Stimulated activated memory B cell treated with anti-CD40 and anti-IgM and Interleukin-4, amounts not matched to agents 10 μg/mL and 1 μg/mL and 100 μg/mL, for 72 hours (primary cell): ENCODE data around the gene TRIM31.

ENCODE experiments used
- ATAC-seq: fragments of 150-1000 bp; cut with Tn5 transposase; 2 replicates; pipeline ENCODE4 v1.10.0; 2021
- H3K27ac Mint-ChIP-seq: one replicate; pipeline ENCODE4 v1.8.0; 2022; ENCODE audit warnings: mild to moderate bottlenecking, mixed read lengths
- H3K27me3 Mint-ChIP-seq: one replicate; pipeline ENCODE4 v1.8.0; 2022; ENCODE audit warnings: mixed read lengths
- H3K36me3 Mint-ChIP-seq: one replicate; pipeline ENCODE4 v1.8.0; 2022; ENCODE audit warnings: mixed read lengths
- H3K4me1 Mint-ChIP-seq: one replicate; pipeline ENCODE4 v1.8.0; 2022; ENCODE audit warnings: mixed read lengths
- H3K4me3 Mint-ChIP-seq: one replicate; pipeline ENCODE4 v1.8.0; 2022; ENCODE audit warnings: mild to moderate bottlenecking, moderate library complexity, mixed read lengths
- H3K9me3 Mint-ChIP-seq: one replicate; pipeline ENCODE4 v1.8.0; 2022; ENCODE audit warnings: mixed read lengths

TRIM31 gene, protein sequence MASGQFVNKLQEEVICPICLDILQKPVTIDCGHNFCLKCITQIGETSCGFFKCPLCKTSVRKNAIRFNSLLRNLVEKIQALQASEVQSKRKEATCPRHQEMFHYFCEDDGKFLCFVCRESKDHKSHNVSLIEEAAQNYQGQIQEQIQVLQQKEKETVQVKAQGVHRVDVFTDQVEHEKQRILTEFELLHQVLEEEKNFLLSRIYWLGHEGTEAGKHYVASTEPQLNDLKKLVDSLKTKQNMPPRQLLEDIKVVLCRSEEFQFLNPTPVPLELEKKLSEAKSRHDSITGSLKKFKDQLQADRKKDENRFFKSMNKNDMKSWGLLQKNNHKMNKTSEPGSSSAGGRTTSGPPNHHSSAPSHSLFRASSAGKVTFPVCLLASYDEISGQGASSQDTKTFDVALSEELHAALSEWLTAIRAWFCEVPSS

DNA sequence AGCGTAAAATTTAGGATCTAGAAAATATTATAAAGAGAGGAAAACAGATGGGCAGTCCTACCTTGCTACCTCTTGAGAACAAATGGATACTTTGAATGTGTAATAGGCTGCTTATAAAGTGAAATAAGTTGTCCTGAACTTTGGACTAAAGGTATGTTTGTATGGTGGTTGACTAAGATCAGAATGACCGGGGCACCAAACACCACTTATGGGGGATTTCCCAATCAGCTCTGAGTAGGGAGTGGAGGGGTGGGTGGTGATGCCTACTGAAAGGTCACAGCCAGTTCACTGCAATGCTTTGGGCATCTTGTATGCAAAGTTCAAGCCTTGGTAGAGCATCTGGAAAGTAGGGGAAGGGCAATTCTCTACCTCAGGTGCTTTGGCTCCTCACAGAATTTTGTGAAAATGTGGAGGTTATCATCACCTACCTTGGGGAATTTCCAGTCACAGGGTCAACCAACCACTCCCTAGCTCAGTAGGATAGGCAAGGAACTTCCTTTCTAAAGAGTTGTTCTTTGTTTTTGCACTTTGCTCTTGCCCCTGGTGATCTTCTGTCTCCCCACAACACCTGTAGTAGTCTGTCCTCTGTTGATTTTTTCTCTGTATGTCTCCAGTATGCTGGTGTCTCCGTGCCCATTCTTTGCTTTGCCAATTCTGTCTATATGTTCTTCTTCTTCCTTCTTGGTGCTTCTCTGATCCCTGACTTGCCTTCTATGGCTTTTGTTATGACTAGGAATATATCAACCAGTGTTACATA, at the start of gene TRIM31:
Gene TRIM31 (minus strand): TSS at position 88 of the 757 bp plus-strand sequence. CDS start 285 bp downstream, outside the sequence.
- Mint-ChIP-seq H3K9me3 (no peaks in the 10 kb centered on the region), H3K36me3 (no peaks in the 10 kb centered on the region), H3K4me3 (peak within 1 kb of the TSS; percentile 36), H3K27ac (no peak within 1 kb of the TSS), H3K27me3 (peaks cover 50% of the 10 kb centered on the region), H3K4me1 (peaks cover 22% of the 10 kb centered on the region)
- peak; percentile 93 for ATAC-seq

DNA sequence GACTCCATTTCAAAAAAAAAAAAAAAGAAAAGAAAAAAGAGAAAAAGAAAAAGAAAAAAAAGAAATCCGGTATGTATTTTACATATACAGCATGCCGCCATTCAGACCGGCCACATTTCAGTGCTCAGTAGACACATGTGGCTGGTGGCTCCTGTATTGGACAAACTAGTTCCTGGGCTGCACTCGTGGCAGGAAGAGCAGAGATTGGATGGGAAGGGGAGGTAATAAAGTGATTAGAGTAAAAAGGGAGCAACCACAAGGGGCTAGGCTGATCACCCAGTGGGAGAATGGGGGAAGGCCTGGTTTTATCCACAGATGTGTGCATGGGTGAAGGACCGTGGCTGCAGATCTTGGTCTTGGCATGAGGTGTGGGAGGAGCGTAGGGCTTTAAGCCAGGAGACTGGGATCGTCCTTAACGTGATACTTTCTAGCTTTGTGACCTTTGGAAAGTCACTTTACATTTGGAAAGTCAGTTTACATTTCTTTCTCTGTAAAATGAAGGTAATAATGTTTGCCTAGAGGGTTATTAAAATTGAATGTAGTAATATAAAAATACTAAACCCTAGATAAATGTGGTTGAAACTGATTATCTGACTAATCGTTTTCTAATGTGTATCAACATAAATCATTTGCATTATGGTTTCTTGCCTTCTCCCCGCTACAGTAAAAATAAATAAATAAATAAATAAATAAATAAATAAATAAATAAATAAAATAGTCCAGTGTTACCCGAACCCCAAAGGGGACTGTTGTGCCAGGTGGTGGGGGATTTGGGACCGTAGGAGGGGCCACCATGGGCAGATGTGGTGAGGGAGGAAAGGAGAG, 49.6 kb upstream of the TRIM31 start:
- H3K27ac Mint-ChIP-seq = no peak overlapping the region
- no peak overlapping the region for H3K4me3 Mint-ChIP-seq
- peaks cover 10% of the 10 kb centered on the region for H3K4me1 Mint-ChIP-seq
- ATAC-seq = peak; percentile 35
- peaks cover 35% of the 10 kb centered on the region for H3K27me3 Mint-ChIP-seq
- H3K36me3 Mint-ChIP-seq = no peaks in the 10 kb centered on the region
- H3K9me3 Mint-ChIP-seq = no peaks in the 10 kb centered on the region

DNA sequence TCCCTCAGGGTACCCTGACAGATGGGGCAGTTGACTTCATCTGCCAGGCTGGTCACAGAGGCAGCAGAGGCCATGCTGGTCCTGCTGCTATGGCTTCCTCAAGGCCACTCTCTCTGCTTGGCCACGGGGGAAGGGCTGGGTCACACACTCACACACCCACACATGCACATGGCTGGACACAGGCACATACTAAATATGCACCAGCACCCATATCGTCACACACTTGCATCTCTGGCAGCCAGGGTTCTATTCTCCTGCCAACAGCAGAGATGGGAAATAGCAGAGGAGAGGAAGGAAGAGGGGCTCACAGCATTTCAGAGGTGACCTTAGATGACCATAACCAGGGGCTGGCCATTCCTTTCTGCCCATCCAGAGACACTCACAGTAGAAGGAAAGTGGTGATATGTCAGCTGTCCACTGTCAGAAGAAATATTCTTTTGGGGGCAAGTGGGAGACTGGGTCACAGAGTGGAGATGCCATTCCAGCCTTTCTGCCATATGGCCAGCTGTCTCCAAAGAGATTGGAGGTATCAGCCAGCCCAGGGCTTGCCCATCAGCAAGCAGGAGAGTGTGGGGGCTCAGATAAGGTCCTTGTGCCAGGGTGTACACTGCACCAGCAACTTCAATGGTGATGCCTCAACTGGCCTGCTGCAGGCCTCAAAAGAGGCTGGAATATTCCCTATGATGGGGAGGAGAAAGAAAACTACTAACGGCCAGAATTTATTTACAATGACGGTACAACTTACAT, 48.1 kb upstream of the TRIM31 start, which contains the start of gene TRIM10:
Gene TRIM10 (minus strand): TSS at position 427 of the 747 bp plus-strand sequence. CDS start 353 bp downstream, at position 74.
- no peaks in the 10 kb centered on the region for H3K9me3 Mint-ChIP-seq
- ATAC-seq = no peak
- H3K4me1 Mint-ChIP-seq = peaks cover 10% of the 10 kb centered on the region
- H3K4me3 Mint-ChIP-seq = no peak within 1 kb of the TSS
- H3K27ac Mint-ChIP-seq = no peak within 1 kb of the TSS
- no peaks in the 10 kb centered on the region for H3K36me3 Mint-ChIP-seq
- H3K27me3 Mint-ChIP-seq = peaks cover 25% of the 10 kb centered on the region

DNA sequence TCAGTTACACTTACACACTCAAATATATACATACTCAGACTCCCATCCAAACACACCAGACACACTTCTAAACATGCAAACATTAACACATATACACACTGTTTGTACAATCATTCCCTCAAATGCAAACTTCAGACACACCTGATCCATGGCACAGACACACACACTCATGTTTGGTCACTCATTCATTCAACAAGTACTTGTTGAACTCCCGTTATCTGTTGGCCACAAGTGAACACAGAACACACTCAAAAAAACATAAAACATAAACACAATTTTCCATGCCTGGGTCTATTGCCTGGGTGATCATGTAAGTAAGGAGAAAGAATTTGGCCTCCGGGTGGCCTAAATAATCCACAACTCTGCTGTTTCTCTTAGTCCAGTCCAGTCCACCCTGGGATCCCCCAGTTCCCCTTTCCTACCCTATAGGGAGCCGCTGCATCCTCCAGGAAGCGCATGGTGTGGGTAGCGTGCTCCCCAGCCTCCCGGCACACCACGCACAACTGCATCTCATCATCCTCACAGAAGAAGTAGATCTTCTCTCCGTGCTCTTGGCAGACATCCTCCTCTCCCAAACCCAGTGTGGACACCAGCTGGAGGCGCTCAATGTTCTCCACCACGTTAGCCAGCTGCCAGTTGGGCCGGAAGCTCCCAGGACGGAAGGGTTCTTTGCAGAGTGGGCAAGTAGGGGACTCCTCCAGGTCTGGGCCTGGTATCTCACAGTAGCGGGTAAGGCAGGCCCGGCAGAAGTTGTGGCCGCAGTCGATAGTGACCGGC, 47.3 kb upstream of the TRIM31 start:
- H3K4me1 Mint-ChIP-seq = peaks cover 10% of the 10 kb centered on the region
- no peaks in the 10 kb centered on the region for H3K9me3 Mint-ChIP-seq
- no peak overlapping the region for H3K4me3 Mint-ChIP-seq
- ATAC-seq = no peak
- H3K36me3 Mint-ChIP-seq = no peaks in the 10 kb centered on the region
- peaks cover 23% of the 10 kb centered on the region for H3K27me3 Mint-ChIP-seq
- H3K27ac Mint-ChIP-seq = no peak overlapping the region

DNA sequence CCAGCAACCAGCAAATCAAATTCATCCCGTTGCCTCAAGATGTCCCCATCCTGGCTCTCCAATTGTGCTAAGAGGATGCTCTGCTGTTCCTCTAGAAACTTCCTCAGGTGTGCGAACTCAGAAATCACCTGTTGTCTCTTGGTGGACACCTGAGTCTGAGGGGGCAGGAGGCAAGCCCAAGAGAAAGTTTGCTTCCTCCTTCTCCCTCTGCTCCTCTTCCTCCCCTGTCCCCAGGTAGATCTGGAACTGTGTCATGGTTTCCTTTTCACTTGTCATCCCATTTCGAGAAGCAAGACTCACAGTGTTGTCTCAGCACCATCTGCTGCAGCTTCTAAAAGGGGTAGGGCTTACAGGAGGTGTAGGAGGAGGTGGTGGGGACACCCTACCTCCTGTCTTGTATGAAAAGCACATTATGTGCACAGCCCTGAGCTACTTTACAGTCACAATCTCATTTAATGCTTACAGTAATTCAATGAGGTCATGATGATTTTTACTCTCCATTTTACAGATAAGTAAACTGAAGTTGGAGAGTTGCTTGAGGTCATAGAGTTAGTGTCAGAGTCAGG, 45.7 kb upstream of the TRIM31 start:
- Mint-ChIP-seq H3K27me3 (peaks cover 23% of the 10 kb centered on the region), H3K4me3 (no peak overlapping the region), H3K36me3 (no peaks in the 10 kb centered on the region), H3K9me3 (no peaks in the 10 kb centered on the region), H3K4me1 (peaks cover 10% of the 10 kb centered on the region), H3K27ac (no peak overlapping the region)
- no peak for ATAC-seq

DNA sequence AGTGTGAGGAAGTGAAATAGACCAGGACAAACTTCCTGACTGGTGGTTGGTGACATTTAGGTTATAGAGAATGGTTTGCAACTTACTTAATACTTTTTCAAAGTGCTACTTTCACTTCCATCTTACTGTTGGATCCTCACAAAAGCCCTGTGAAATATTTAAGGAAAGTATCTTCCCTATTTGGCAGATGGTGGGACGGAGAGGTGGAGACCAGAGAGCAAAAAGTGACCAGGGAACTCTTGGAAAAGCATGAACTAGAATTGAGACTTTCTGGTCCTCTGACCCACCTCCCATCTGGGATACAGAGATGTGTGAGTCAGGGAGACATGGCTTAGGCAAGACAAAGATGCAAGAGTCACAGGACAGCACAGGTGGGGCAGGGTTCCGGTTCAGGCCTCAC, 45.1 kb upstream of the TRIM31 start:
- H3K27ac Mint-ChIP-seq = no peak overlapping the region
- no peaks in the 10 kb centered on the region for H3K9me3 Mint-ChIP-seq
- ATAC-seq = no peak
- no peak overlapping the region for H3K4me3 Mint-ChIP-seq
- no peaks in the 10 kb centered on the region for H3K36me3 Mint-ChIP-seq
- H3K4me1 Mint-ChIP-seq = peaks cover 10% of the 10 kb centered on the region
- H3K27me3 Mint-ChIP-seq = peaks cover 23% of the 10 kb centered on the region

DNA sequence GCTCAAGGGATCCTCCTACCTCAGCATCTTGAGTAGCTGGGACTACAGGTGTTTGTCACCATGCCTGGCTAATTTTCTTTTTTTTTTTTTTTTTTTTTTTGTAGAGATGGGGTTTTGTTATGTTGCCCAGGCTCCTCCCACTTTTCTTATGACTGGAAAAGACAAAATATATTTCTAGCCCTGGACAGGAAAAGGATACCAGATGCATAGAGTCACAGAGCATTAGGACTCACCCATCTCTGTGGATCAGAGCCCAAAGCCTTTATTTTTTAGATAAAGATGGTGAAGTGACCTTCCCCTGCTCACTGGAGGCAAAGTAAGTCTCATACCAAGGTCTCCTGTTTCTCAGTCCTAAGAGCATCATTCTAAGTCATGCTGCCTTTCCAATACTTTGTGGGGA, 44.7 kb upstream of the TRIM31 start:
- Mint-ChIP-seq H3K4me1 (peaks cover 10% of the 10 kb centered on the region), H3K27me3 (peaks cover 26% of the 10 kb centered on the region), H3K36me3 (no peaks in the 10 kb centered on the region), H3K4me3 (no peak overlapping the region), H3K9me3 (no peaks in the 10 kb centered on the region), H3K27ac (no peak overlapping the region)
- no peak for ATAC-seq

DNA sequence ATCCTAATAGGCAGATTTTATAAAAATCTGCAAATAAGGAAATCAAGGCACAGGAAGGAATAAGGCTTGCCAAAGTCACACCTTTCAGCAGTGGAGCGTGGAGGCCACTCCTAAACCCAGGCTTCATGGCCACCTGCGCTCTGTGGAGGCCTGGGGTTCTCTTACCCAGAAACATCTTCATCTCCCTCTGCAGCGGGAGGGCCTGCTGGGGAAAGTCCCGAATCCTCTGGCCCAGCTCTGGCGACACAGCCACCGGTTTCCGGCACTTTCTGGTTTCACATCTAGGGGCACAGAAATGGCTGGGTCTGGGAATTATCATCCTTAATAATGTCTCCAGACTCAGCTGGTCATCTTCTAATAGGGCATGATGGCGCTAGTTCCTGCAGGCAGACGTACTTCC, 43.9 kb upstream of the TRIM31 start:
- no peak for ATAC-seq
- Mint-ChIP-seq H3K36me3 (no peaks in the 10 kb centered on the region), H3K4me1 (peaks cover 10% of the 10 kb centered on the region), H3K27me3 (peaks cover 26% of the 10 kb centered on the region), H3K27ac (no peak overlapping the region), H3K9me3 (no peaks in the 10 kb centered on the region), H3K4me3 (no peak overlapping the region)

DNA sequence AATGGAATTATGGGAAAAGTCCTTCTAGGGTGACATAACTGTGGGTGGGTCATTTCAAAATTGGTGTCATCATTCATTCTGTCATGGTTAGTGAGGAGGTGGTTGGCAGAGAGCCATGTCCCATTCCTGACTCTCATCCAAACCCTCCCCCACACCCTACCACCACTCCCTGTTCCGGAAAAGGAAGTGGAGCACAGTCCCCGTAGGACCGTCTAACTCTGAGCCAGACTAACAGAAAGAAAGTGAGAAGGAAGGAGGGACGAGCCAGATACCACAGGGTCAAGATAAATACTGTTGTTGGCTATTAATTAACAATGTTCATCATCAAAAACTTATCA, 43.3 kb upstream of the TRIM31 start:
- H3K4me3 Mint-ChIP-seq = no peak overlapping the region
- H3K36me3 Mint-ChIP-seq = no peaks in the 10 kb centered on the region
- ATAC-seq = no peak
- peaks cover 10% of the 10 kb centered on the region for H3K4me1 Mint-ChIP-seq
- no peaks in the 10 kb centered on the region for H3K9me3 Mint-ChIP-seq
- no peak overlapping the region for H3K27ac Mint-ChIP-seq
- H3K27me3 Mint-ChIP-seq = peaks cover 26% of the 10 kb centered on the region

DNA sequence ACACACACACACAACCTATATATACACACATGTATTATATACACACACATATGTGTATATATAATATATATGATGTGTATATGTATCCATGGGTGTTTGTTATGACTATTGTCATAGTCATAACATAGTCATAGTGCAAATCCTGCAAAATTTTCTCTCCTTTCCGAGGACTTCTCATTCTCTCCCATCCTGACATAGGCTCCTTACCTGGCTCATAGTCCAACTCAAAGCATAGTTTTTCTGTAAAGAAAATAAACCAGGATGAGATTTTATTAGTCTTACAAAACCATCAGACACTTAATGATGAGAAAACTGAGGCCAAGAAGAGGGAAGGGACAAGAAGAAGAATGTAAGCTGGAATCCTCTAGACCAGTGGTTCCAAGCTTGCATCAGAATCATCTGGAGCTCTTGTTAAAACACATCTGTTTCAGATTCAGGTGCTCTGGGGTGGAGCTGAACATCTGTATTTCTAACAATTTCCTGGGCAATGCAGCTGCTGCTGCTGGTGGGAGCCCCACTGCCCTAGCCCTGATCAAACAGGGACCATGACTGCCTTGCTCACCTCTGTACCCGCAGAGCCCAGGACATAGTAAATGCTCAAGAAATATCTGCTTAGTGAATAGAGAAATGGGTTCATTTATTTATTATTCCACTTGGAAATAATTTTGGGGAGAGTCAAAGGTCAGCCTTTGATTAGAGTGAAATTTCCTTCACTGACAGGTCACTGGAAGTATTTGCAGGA, 42.8 kb upstream of the TRIM31 start:
- peaks cover 27% of the 10 kb centered on the region for H3K27me3 Mint-ChIP-seq
- H3K4me1 Mint-ChIP-seq = peaks cover 10% of the 10 kb centered on the region
- ATAC-seq = no peak
- H3K36me3 Mint-ChIP-seq = no peaks in the 10 kb centered on the region
- H3K27ac Mint-ChIP-seq = no peak overlapping the region
- no peak overlapping the region for H3K4me3 Mint-ChIP-seq
- H3K9me3 Mint-ChIP-seq = no peaks in the 10 kb centered on the region

DNA sequence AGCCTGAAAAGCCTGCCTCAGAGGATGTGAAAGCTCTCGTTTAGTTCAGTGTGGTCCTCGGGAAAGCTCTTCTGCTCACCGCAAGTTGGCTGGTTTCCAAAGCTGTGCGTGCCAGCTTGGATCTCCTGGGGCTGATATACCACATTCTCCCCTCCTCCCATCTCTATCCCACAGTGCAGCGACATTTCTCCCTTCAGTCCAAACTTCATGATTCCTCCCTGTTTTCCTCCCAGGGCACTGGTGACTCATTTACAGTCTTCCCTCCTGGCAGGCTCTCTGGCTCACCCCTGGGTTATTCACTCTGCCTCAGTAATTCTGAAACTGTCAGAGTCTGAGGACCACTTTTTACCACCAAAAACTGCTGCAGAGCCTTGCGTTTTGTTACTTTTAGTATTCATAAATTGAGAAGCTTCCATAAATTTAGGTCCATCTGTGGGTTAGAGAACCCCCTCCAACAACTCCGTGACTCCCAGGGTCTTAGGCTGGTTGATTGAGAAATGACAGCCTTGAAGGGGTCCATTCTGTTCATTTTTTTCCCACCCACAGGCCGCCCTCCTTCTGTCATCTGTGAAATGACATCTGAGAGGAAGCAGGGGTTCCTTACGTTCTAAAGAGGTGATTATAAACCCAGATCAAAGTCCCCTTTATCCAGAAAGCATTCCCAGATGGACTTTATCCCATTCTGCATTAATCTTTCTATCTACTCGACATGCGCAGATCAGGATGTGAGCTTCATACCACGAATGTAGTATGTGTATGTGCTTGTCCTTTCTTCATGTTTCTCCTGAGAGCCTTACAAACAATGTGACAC, 42.0 kb upstream of the TRIM31 start:
- no peak overlapping the region for H3K27ac Mint-ChIP-seq
- peaks cover 35% of the 10 kb centered on the region for H3K27me3 Mint-ChIP-seq
- H3K4me3 Mint-ChIP-seq = no peak overlapping the region
- peaks cover 10% of the 10 kb centered on the region for H3K4me1 Mint-ChIP-seq
- no peaks in the 10 kb centered on the region for H3K9me3 Mint-ChIP-seq
- no peak for ATAC-seq
- no peaks in the 10 kb centered on the region for H3K36me3 Mint-ChIP-seq

DNA sequence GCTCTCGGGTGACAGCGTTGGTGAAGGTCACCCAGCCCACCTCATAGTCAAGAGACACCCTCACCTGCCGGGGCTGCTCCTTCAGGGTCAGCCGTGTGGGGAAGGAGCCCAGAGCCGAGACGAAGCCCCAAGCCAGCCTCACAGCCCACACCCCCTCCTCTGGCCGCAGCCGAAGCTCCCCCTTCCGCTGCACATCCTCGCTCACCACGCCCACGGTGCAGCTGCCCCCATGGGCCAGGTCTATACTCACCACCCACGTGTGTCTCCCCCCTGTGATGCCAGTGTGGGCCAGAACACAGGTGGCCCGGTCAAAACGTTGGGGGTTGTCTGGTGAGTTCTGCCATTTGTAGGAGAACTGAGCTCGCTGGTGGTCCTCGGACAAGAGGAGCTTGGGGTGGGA, 41.2 kb upstream of the TRIM31 start:
- H3K9me3 Mint-ChIP-seq = no peaks in the 10 kb centered on the region
- H3K4me1 Mint-ChIP-seq = peaks cover 10% of the 10 kb centered on the region
- peaks cover 37% of the 10 kb centered on the region for H3K27me3 Mint-ChIP-seq
- no peak for ATAC-seq
- no peaks in the 10 kb centered on the region for H3K36me3 Mint-ChIP-seq
- H3K4me3 Mint-ChIP-seq = no peak overlapping the region
- no peak overlapping the region for H3K27ac Mint-ChIP-seq
